Measurements from ENCODE around the gene CYB561D1.

GRCh38 chr1:109543988-109544735 lies 50.3 kb downstream of the CYB561D1 start:
- TF ChIP-seq CTCF (IDR thresholded peaks at IDR 0.05; ENCODE audit: low read length) = no peak
- TF ChIP-seq EZH2 (optimal IDR thresholded peaks at IDR 0.05; ENCODE audit: low read depth, low read length) = no peak
